Endothelial cell of umbilical vein (primary cell): ENCODE measurements around the gene ADSS1. TPM values are rescaled to one million over a fixed set of nuclear protein-coding genes. Genes with fewer than 3 reads are reported as not detected.

ENCODE experiments used
- BruUV-seq: library from RNA; stranded (reverse); fragments of 400-500 nt; replicated peaks from 2 replicates; lab custom pipeline; 2021; lab: Mats Ljungman, UMichigan
- CTCF ChIA-PET: fragments of 300-600, 350-600 bp; sonication (Branson Sonifier 250); formaldehyde crosslinking; loops from one replicate; lab custom pipeline; 2021; ENCODE audit warnings: antibody characterized with exemption, inconsistent platforms; lab: Charles Lee
- POLR2A ChIA-PET: fragments of 300-600, 350-600 bp; sonication (Branson Sonifier 250); formaldehyde crosslinking; loops from one replicate; lab custom pipeline; 2021; ENCODE audit warnings: antibody characterized with exemption, inconsistent platforms; lab: Charles Lee
- DNase-seq: peaks from one replicate; pipeline ENCODE4 v3.0.0-alpha.2; 2011; ENCODE audit warnings: low read depth, low spot score
- FAIRE-seq: peaks from 2 replicates; lab custom pipeline; 2011; peaks lifted over from hg19 to GRCh38; lab: Jason Lieb, UNC
- H2AFZ ChIP-seq: 2 replicates; pipeline ENCODE4 v1.6.0; 2012; ENCODE audit warnings: low read depth, low read length, control low read depth, inconsistent platforms
- H3K27ac ChIP-seq: 2 replicates; pipeline ENCODE4 v1.5.1; 2011; ENCODE audit warnings: low read depth, mild to moderate bottlenecking, control low read depth, low read length, moderate library complexity; ENCODE audit not compliant: insufficient read depth
- H3K27me3 ChIP-seq, 2 experiments: 2 replicates each; pipeline versions ENCODE4 v1.6.0 to v1.6.1; 2011; ENCODE audit warnings: low read length in 2 of 2, mixed read lengths in 1 of 2; ENCODE audit not compliant: control insufficient read depth in 2 of 2, insufficient read depth in 2 of 2
- H3K36me3 ChIP-seq, 2 experiments: 2 replicates in 1 of 2; 3 replicates in 1 of 2; pipeline ENCODE4 v1.5.1; 2011; ENCODE audit warnings: low read length in 2 of 2, mild to moderate bottlenecking in 1 of 2, moderate library complexity in 1 of 2; ENCODE audit not compliant: control insufficient read depth in 2 of 2, insufficient read depth in 2 of 2; ENCODE audit errors: extremely low read depth in 1 of 2
- H3K4me1 ChIP-seq: 3 replicates; pipeline ENCODE4 v1.5.1; 2011; ENCODE audit warnings: mild to moderate bottlenecking, low read length; ENCODE audit not compliant: control insufficient read depth, insufficient read depth; ENCODE audit errors: extremely low read depth
- H3K4me2 ChIP-seq: 2 replicates; pipeline ENCODE4 v1.6.1; 2011; ENCODE audit warnings: low read length, control low read depth, mixed read lengths; ENCODE audit not compliant: insufficient read depth
- H3K4me3 ChIP-seq, 3 experiments: fragments of 200-600 bp in 1 of 3; sonication (generic), shearing (Covaris generic) in 1 of 3; replicated peaks in 1 of 3; 2 replicates each; pipeline ENCODE4 v1.5.1; 2011 to 2016; ENCODE audit warnings: control low read depth in 3 of 3, low read length in 3 of 3, mild to moderate bottlenecking in 2 of 3, inconsistent platforms in 1 of 3, low read depth in 1 of 3, moderate library complexity in 1 of 3; ENCODE audit not compliant: insufficient read depth in 1 of 3
- H3K79me2 ChIP-seq: 2 replicates; pipeline ENCODE4 v1.6.0; 2012; ENCODE audit warnings: low read length, inconsistent platforms; ENCODE audit not compliant: control insufficient read depth, insufficient read depth
- H3K9ac ChIP-seq: replicated peaks from 2 replicates; pipeline ENCODE3; 2011; ENCODE audit warnings: low read length, control low read depth; ENCODE audit not compliant: insufficient read depth; ENCODE audit errors: extremely low read depth
- H3K9me1 ChIP-seq: replicated peaks from 3 replicates; pipeline ENCODE4 v1.6.0; 2011; ENCODE audit warnings: mild to moderate bottlenecking, low read length; ENCODE audit not compliant: control insufficient read depth, insufficient read depth; ENCODE audit errors: extremely low read depth
- H3K9me3 ChIP-seq: replicated peaks from 2 replicates; pipeline ENCODE4 v1.5.1; 2012; ENCODE audit warnings: low read length, inconsistent platforms; ENCODE audit not compliant: control insufficient read depth, insufficient read depth
- H4K20me1 ChIP-seq: replicated peaks from 2 replicates; pipeline ENCODE3; 2011; ENCODE audit warnings: mild to moderate bottlenecking, low read length; ENCODE audit not compliant: control insufficient read depth, insufficient read depth; ENCODE audit errors: extremely low read depth
- EZH2 ChIP-seq: IDR thresholded peaks from 2 replicates; pipeline ENCODE4 v1.6.1; 2012; ENCODE audit warnings: borderline replicate concordance, low read depth, mild to moderate bottlenecking, moderate library complexity, low read length, inconsistent platforms; ENCODE audit not compliant: severe bottlenecking
- FOS ChIP-seq: IDR thresholded peaks from 2 replicates; pipeline ENCODE4 v1.6.1; 2011; ENCODE audit warnings: mild to moderate bottlenecking, low read length, moderate library complexity, borderline replicate concordance; ENCODE audit not compliant: insufficient read depth
- GATA2 ChIP-seq: IDR thresholded peaks from 2 replicates; pipeline ENCODE4 v1.7.0; 2011; ENCODE audit warnings: low read depth, mild to moderate bottlenecking, moderate library complexity, mixed read lengths, low read length; ENCODE audit not compliant: insufficient read length, insufficient read depth
- JUN ChIP-seq: IDR thresholded peaks from 2 replicates; pipeline ENCODE4 v1.6.1; 2011; ENCODE audit warnings: borderline replicate concordance, low read depth; ENCODE audit not compliant: insufficient read length, insufficient read depth
- MAX ChIP-seq: IDR thresholded peaks from 2 replicates; pipeline ENCODE4 v1.6.1; 2011; ENCODE audit not compliant: insufficient read depth, insufficient read length
- MYC ChIP-seq: IDR thresholded peaks from one replicate; pipeline ENCODE4 v1.6.1; 2011; ENCODE audit warnings: mild to moderate bottlenecking, low read depth, low read length
- POLR2A ChIP-seq: IDR thresholded peaks from 2 replicates; pipeline ENCODE4 v1.6.1; 2012; ENCODE audit warnings: low read depth, mild to moderate bottlenecking, control low read depth, low read length
- POLR2AphosphoS5 ChIP-seq: IDR thresholded peaks from 2 replicates; pipeline ENCODE4 v1.6.1; 2012; ENCODE audit warnings: low read depth, mild to moderate bottlenecking, control low read depth, low read length, moderate library complexity; ENCODE audit not compliant: insufficient read depth
- dilution Hi-C: fragments of 300-500 bp; cut with MboI; formaldehyde crosslinking; loops from one replicate; pipeline ENCODE4 v1.15.0; 2019; ENCODE audit warnings: low sequenced_read_pairs; ENCODE audit not compliant: extremely low pct_ligation_motif_present
- intact Hi-C: fragments of 100-400 bp; cut with micrococcal nuclease; formaldehyde crosslinking; loops from one replicate; pipeline ENCODE4 v1.10.0; 2022
- polyA plus RNA-seq, 4 experiments: library from polyadenylated mRNA; depleted of rRNA in 3 of 4; stranded (reverse) in 3 of 4; unstranded in 1 of 4; fragments of >200 nt; gene quantifications; 2 replicates each; pipeline versions ENCODE4 v1.2.1 to v1.2.3, GENCODE V29; 2011 to 2012; ENCODE audit warnings: missing spikeins in 1 of 4
- total RNA-seq: library from RNA; stranded (reverse); gene quantifications from 2 replicates; pipeline ENCODE4 v1.2.3, GENCODE V29; 2021
- TF ChIP-seq, protein P1 (sequence below), 2 donors: IDR thresholded peaks; 1 replicate in 1 of 2; 2 replicates in 1 of 2; pipeline ENCODE4 v1.5.1; 2011; ENCODE audit warnings: low read length in 2 of 2, mild to moderate bottlenecking in 2 of 2, moderate library complexity in 2 of 2, control low read depth in 1 of 2, inconsistent platforms in 1 of 2, low read depth in 1 of 2; ENCODE audit not compliant: insufficient read depth in 1 of 2; ENCODE audit errors: extremely low read depth in 1 of 2

ADSS1 gene
- total and polyA plus RNA-seq, 2 donors (not counting 3 experiments of a cell fraction or from before 2014, with no cell fraction given) = 1.9 TPM

DNA sequence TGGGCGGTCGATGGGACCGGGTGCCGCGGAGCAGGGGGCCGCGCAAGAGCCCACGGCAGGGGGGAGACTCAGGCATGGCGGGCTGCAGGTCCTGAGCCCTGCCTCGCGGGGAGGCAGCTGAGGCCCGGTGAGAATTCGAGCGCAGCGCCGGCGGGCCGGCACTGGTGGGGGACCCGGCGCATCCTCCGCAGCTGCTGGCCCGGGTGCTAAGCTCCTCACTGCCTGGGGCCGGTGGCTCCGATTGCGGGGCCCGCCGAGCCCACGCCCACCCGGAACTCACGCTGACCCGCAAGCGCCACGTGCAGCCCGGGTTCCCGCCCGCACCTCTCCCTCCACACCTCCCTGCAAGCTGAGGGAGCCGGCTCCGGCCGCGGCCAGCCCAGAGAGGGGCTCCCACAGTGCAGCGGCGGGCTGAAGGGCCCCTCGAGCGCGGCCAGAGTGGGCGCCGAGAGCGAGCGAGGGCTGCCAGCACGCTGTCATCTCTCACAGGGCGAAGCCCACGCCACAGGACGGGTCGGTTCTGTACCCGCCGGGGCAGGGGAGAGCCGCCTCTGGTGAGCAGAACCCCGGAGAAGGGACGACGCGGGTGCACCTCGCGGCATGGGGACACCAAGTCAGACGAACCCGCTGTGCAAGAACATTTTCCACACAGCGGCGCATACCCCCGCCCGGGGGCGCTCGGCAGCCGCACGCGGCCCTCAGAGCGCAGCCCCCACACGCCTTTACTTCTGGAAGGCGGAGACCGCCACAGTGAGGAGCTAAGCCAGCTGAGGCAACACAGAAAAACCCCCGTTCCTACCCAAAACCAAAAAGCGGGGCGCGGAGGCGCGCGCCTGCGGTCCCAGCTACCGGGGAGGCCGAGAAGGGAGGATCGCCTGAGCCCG lies 27.8 kb downstream of the ADSS1 start:
- H3K4me1 ChIP-seq = peaks cover 8% of the 10 kb centered on the region
- POLR2A ChIA-PET = interaction anchor here (1.0 kb wide), 2 partner anchors 16 to 71 kb away, joined by 4 to 6 read pairs; no protein-coding TSS in a partner anchor
- H3K4me2 ChIP-seq = peak overlapping the region; percentile 25
- DNase-seq (no peak), FAIRE-seq (no peak)
- H3K4me3 ChIP-seq = peak overlapping the region in 2 of 3 experiments; percentile 36 to 38
- H3K27me3 ChIP-seq = no peaks in the 10 kb centered on the region
- H3K9me1 ChIP-seq = no peaks in the 10 kb centered on the region
- H2AFZ ChIP-seq = peak overlapping the region; percentile 85
- TF ChIP-seq JUN (no peak), POLR2A (no peak), GATA2 (no peak), MYC (no peak), FOS (no peak)
- no peaks in the 10 kb centered on the region for H4K20me1 ChIP-seq
- no peaks in the 10 kb centered on the region for H3K9me3 ChIP-seq
- H3K79me2 ChIP-seq = peaks cover 22% of the 10 kb centered on the region
- H3K9ac ChIP-seq = peak overlapping the region; percentile 53
- dilution Hi-C loops (no loop called here), intact Hi-C loops (loop anchor here (1.0 to 5.0 kb wide), 6 partner anchors 15 to 76 kb away; partner anchors contain the start of genes ADSS1, INF2 and ZBTB42)
- H3K27ac ChIP-seq = peak overlapping the region; percentile 23
- CTCF ChIA-PET = interaction anchor here (0.9 to 2.4 kb wide), 11 partner anchors 14 to 338 kb away, joined by 3 to 17 read pairs (median 5); partner anchors contain the start of genes ADSS1 and ZBTB42
- BruUV-seq = TSS peak; percentile 86
- peaks cover 0 to 10% of the 10 kb centered on the region in 2 experiments for H3K36me3 ChIP-seq

GRCh38 chr14:104752423-104752734 lies 28.4 kb downstream of the ADSS1 start:
- dilution Hi-C loops = no loop called here
- H3K27ac ChIP-seq = peak overlapping the region; percentile 23
- H3K9ac ChIP-seq = peak overlapping the region; percentile 53
- no peaks in the 10 kb centered on the region for H4K20me1 ChIP-seq
- H3K79me2 ChIP-seq = peaks cover 22% of the 10 kb centered on the region
- peak overlapping the region in 2 of 3 experiments; percentile 36 to 38 for H3K4me3 ChIP-seq
- H3K4me1 ChIP-seq = peaks cover 8% of the 10 kb centered on the region
- no peaks in the 10 kb centered on the region for H3K9me3 ChIP-seq
- H3K9me1 ChIP-seq = no peaks in the 10 kb centered on the region
- H3K36me3 ChIP-seq = peaks cover 0 to 13% of the 10 kb centered on the region in 2 experiments
- H3K27me3 ChIP-seq = no peaks in the 10 kb centered on the region
- no TSS peak for BruUV-seq
- no peak for FAIRE-seq
- POLR2A ChIA-PET = interaction anchor here (1.0 to 1.1 kb wide), 3 partner anchors 16 to 72 kb away, joined by 3 to 6 read pairs (median 4); no protein-coding TSS in a partner anchor
- CTCF ChIA-PET = interaction anchor here (0.7 to 2.4 kb wide), 13 partner anchors 11 to 338 kb away, joined by 3 to 17 read pairs (median 4); partner anchors contain the start of genes ADSS1 and ZBTB42
- peak overlapping the region; percentile 85 for H2AFZ ChIP-seq
- no peak for DNase-seq
- peak overlapping the region; percentile 25 for H3K4me2 ChIP-seq
- TF ChIP-seq FOS (no peak), JUN (no peak), EZH2 (no peak), MAX (no peak), GATA2 (no peak), POLR2AphosphoS5 (peak; percentile 53), POLR2A (peak; percentile 28), MYC (no peak)
- TF ChIP-seq, protein P1, sequence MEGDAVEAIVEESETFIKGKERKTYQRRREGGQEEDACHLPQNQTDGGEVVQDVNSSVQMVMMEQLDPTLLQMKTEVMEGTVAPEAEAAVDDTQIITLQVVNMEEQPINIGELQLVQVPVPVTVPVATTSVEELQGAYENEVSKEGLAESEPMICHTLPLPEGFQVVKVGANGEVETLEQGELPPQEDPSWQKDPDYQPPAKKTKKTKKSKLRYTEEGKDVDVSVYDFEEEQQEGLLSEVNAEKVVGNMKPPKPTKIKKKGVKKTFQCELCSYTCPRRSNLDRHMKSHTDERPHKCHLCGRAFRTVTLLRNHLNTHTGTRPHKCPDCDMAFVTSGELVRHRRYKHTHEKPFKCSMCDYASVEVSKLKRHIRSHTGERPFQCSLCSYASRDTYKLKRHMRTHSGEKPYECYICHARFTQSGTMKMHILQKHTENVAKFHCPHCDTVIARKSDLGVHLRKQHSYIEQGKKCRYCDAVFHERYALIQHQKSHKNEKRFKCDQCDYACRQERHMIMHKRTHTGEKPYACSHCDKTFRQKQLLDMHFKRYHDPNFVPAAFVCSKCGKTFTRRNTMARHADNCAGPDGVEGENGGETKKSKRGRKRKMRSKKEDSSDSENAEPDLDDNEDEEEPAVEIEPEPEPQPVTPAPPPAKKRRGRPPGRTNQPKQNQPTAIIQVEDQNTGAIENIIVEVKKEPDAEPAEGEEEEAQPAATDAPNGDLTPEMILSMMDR (IDR thresholded peaks at IDR 0.05; ENCODE audit: extremely low read depth in 1 of 2, insufficient read depth in 1 of 2, low read depth in 1 of 2, low read length in 2 of 2) = no peak
- intact Hi-C loops = loop anchor here (1.0 to 5.0 kb wide), 6 partner anchors 16 to 75 kb away; partner anchors contain the start of genes ADSS1, INF2 and ZBTB42
